Measurements from ENCODE around the gene HYLS1. TPM values are rescaled to one million over a fixed set of nuclear protein-coding genes. Genes with fewer than 3 reads are reported as not detected.

Gene HYLS1
- total RNA-seq, 4 donors from 2014 or later, result 2.7 to 3.3 (median 2.8) TPM; not detected in 1

DNA sequence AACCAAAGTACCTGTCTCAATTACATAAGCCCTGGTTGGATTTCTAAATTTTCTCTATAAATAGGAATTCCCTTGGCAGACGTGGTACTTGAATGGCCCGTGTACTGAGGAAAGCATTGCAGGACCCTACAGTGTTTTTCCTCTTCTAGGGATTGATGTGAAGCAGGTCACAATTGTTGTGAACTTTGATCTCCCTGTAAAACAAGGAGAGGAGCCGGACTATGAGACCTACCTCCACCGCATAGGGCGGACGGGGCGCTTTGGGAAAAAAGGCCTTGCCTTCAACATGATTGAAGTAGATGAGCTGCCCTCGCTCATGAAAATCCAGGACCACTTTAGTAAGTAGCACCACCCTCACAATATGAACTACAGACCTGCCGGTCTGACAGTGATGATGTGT, 33.6 kb downstream of the HYLS1 start:
- Histone ChIP-seq H3K27me3 (no peaks in the 10 kb centered on the region), H3K36me3 (no peaks in the 10 kb centered on the region)
- no peak for DNase-seq

DNA sequence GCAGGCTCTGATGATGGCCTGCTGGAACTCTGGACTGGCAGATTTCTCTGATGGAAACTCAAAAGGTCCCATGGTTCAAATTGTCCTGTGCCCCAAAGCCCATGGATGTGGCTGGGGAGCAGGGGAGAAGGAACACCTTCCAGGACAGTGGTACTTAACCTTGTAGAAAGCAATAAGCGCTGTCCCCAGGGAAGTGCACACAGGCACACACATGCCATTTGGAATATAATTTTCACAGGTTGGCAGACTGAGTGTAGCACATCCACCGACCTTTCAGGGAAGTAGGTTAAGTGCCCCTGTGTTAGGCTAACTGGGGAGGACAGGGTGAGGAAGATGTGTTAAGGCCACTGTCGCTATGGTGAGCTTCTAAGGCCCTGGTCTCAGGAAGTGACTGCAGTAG, 34.7 kb downstream of the HYLS1 start:
- Histone ChIP-seq H3K27ac (no peak overlapping the region), H3K36me3 (no peaks in the 10 kb centered on the region), H3K4me3 (no peak overlapping the region), H3K9me3 (no peaks in the 10 kb centered on the region), H3K27me3 (no peaks in the 10 kb centered on the region), H3K4me1 (peaks cover 0 to 18% (median 0%) of the 10 kb centered on the region in 4 donors)
- TF ChIP-seq, protein P1, sequence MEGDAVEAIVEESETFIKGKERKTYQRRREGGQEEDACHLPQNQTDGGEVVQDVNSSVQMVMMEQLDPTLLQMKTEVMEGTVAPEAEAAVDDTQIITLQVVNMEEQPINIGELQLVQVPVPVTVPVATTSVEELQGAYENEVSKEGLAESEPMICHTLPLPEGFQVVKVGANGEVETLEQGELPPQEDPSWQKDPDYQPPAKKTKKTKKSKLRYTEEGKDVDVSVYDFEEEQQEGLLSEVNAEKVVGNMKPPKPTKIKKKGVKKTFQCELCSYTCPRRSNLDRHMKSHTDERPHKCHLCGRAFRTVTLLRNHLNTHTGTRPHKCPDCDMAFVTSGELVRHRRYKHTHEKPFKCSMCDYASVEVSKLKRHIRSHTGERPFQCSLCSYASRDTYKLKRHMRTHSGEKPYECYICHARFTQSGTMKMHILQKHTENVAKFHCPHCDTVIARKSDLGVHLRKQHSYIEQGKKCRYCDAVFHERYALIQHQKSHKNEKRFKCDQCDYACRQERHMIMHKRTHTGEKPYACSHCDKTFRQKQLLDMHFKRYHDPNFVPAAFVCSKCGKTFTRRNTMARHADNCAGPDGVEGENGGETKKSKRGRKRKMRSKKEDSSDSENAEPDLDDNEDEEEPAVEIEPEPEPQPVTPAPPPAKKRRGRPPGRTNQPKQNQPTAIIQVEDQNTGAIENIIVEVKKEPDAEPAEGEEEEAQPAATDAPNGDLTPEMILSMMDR (IDR thresholded peaks at IDR 0.05), result no peak
- TF ChIP-seq POLR2A (IDR thresholded peaks at IDR 0.05), result no peak
- no peak for DNase-seq

More for the DNA sequence above, 33.6 kb downstream of the HYLS1 start:
- TF ChIP-seq, protein P1 (IDR thresholded peaks at IDR 0.05), result no peak
- TF ChIP-seq POLR2A (IDR thresholded peaks at IDR 0.05), result no peak
- H3K27ac ChIP-seq, result no peak overlapping the region
- H3K4me3 ChIP-seq, result no peak overlapping the region
- H3K4me1 ChIP-seq, result peaks cover 0 to 17% (median 0%) of the 10 kb centered on the region in 4 donors
- no peaks in the 10 kb centered on the region for H3K9me3 ChIP-seq

DNA sequence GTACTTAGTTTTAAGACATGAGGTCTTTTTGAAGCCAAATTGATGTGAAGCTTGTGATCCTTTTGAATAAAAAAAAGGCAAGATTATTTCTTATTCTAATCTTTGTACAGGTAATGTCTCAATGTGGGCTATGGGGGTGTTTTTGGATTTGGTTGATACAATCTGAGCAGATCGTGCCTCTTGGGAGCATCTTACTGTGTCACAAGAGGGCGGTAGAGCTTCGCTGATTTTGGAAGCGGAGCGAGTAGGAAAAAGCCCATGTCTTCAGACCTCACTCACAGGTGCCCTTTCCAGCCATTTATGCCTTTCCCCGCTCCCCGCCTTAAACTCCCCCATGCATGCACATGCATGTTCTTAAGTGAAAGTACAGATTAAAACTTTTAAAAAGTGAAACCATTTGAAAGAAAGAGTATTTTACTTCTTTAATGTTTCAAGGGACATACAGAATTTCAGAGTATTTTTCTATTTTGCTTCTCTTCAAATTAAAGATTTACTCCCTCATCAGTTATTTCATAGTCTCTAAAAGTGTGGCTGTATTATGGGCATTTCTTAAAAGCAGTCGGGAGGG, 35.6 kb downstream of the HYLS1 start:
- Histone ChIP-seq H3K27ac (no peak overlapping the region), H3K4me1 (peaks cover 0 to 18% (median 0%) of the 10 kb centered on the region in 4 donors), H3K27me3 (no peaks in the 10 kb centered on the region), H3K36me3 (no peaks in the 10 kb centered on the region), H3K9me3 (no peaks in the 10 kb centered on the region), H3K4me3 (no peak overlapping the region)
- peak in 1 of 2 donors; percentile 14 for TF ChIP-seq POLR2A (IDR thresholded peaks at IDR 0.05)
- TF ChIP-seq, protein P1 (IDR thresholded peaks at IDR 0.05), result peak in 5 of 6 experiments; percentile 6 to 78 (median 75)
- DNase-seq, result peak in 2 of 3 donors; percentile 33 to 84

DNA sequence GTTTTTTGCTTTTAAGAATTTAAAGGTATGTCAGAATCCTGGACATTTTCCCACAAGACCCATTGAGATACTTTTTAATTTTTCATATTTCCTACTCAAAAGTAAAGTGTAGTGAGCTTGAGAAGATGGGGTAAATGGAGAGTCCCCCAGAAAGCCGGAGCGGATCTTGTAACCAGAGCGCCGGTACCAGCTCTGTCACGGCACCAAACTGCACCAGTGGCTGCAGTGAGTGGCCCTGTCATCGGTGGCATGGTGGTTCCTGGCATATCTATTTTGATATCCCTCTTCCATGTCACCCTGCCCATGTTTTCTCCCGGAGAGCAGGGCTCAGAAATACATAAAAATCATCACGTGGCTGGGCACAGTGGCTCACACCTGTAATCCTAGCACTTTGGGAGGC, 36.2 kb downstream of the HYLS1 start:
- Histone ChIP-seq H3K4me3 (no peak overlapping the region), H3K27ac (no peak overlapping the region), H3K36me3 (no peaks in the 10 kb centered on the region), H3K9me3 (no peaks in the 10 kb centered on the region), H3K27me3 (no peaks in the 10 kb centered on the region), H3K4me1 (peaks cover 0 to 18% (median 0%) of the 10 kb centered on the region in 4 donors)
- DNase-seq, result no peak
- TF ChIP-seq, protein P1 (IDR thresholded peaks at IDR 0.05), result no peak

DNA sequence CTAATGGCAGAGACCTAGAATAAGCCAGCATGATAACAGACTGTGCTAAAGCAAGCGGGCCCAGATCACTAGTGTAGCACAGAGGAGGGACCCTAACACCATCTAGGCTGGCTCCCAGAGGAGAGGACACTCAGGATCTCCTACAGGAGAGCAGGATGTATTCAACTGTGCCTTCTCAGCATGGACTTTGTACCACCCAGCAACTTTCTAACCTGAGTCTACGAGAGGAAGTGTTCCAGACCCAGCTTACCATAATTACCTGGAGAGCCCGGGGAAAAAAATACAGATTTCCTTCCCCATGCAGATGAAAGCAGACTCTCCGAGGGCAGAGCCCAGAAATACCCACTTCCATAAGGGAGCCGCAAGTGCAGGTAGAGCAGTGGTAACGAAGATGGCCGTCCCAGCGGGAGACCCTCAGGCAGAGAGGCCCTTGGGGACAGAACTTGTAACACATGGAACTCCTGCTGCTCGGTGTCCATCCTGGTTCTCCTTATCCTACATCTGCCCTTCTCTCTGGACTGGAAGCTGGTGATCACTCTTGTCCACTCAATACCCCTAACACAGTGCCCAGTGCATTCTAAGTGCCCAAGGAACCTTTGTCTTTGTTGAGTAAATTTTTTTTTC, 37.0 kb downstream of the HYLS1 start:
- DNase-seq, result no peak
- peak overlapping the region in 1 of 4 donors; percentile 20 for H3K27ac ChIP-seq
- H3K4me3 ChIP-seq, result no peak overlapping the region

More for the DNA sequence above, 37.0 kb downstream of the HYLS1 start:
- TF ChIP-seq, protein P1 (IDR thresholded peaks at IDR 0.05), result no peak
- TF ChIP-seq POLR2A (IDR thresholded peaks at IDR 0.05), result no peak
- no peaks in the 10 kb centered on the region for H3K36me3 ChIP-seq
- peaks cover 0 to 18% (median 0%) of the 10 kb centered on the region in 4 donors for H3K4me1 ChIP-seq
- H3K9me3 ChIP-seq, result no peaks in the 10 kb centered on the region
- H3K27me3 ChIP-seq, result no peaks in the 10 kb centered on the region

All from Peyer's patch (tissue), 4 donors.